M059J (cell line): ENCODE measurements around the gene TM6SF1. TPM values are rescaled to one million over a fixed set of nuclear protein-coding genes. Genes with fewer than 3 reads are reported as not detected.
"Not testable (repeated sequence)": the region's sequence is repeated elsewhere in the genome, so short reads cannot be mapped to it uniquely, and the experiment has no call there.

Experiments used
- DNase-seq: peaks from one replicate; pipeline ENCODE4 v3.0.0-alpha.2; 2012; ENCODE audit warnings: low read depth
- total RNA-seq: library from RNA; depleted of rRNA; stranded (reverse); fragments of >200 nt; shearing (Covaris generic); gene quantifications from 2 replicates; pipeline ENCODE4 v1.2.3, GENCODE V29; 2014

The TM6SF1 gene
- total RNA-seq, 1 experiment from 2014 or later, result 1.1 TPM

GRCh38 chr15:83115831-83116565, 8.6 kb downstream of the TM6SF1 start:
- DNase-seq, result no peak

- no peak for DNase-seq
Observed at GRCh38 chr15:83118291-83118827, 10.9 kb downstream of the TM6SF1 start.

DNA sequence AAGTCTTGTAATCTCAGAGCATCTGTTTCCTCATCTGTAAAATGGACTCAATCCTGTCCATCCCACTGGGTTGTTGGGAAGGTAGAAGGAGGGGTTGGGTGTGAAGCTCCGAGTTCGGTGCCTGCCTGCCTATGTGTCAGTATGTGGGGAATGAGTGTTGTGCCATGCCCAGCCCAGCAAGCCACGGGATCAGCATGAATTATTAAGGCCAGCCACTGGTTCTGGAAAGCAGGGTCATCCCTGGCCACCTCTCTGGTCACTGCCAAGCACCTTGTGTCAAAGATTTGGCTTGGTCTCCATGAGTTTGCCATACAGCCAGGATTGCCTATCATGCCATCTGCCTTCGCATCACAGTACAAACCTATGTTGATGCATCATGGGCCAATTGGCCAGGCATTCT, 11.5 kb downstream of the TM6SF1 start:
- DNase-seq, result no peak

DNA sequence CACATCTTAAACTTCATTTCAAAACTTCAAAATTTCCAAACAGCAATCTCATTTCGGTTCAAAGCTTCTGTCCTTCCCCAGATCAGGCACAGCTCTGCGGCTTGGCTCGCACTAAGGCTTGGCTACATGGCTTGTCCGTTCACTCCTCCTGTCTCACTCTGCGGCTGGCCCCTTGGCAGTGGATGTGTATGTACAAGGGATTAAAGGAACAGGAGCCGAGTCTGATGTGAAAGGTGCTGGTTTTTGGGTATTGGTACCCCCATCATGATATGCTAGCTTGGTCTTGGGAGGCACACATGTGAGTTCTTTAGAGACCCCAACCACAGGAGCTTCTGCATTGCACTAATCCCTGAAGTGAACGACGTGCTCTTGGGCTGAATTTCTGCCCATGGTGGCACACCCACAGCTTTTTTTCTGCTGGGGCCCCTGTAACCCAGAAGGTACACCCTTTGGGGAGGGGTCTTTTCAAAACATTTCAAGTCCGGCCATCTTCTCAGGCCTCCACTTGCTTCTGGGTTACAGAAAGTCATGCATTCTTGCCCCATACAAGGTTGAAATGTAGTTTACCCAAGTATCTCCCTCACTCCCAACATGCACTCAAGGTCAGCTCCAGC, 12.6 kb downstream of the TM6SF1 start:
- DNase-seq, result no peak

GRCh38 chr15:83123529-83123928, 16.1 kb downstream of the TM6SF1 start:
- no peak for DNase-seq

DNA sequence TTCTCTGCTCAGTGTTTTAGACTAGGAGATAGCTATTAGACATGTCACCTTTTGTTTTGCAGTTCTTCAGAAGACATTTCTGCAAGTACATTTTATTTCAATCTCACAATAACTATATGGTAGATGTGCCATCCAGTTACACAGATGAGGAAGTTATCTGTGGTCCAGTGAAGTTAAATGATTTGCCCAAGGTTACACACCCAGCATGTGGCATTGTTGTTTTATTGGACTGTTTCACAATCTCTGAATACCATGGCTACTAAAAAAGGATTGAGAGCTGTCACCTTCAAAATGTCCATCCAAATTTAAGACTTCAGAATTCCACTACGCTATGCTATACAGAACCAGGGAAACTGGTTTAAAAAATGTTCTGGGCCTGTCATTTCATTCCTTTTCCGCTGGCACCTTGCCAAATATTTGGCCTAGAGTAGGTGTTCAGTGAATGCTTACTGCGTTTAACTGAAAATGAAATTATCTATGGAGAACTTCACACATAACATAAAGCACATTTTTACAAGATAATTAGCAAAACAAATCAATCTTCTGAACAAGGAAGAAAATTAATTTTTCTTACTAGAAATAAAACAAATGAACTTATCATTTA, 20.2 kb downstream of the TM6SF1 start:
- DNase-seq, result no peak

DNA sequence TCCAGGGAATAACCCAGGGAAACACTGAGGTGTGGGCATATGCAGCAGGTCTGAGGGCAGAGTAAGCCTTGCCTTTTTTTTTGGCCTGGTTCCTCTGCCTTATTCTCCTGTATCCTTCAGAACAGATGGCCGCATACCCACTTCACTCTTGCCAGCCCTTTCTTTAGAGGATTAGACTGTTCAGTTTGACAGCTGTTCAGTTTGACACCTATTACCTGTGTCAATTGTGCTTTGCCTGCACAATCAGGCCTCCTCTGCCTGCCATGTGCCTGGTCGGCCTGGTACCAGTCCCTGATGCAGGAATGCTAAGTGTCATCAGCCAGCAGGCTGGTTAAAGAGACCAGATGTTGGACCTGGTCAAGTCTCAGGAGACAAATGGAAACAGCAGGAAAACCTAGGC, 22.3 kb downstream of the TM6SF1 start:
- DNase-seq, result no peak

GRCh38 chr15:83132861-83133523, 25.5 kb downstream of the TM6SF1 start:
- no peak for DNase-seq

- DNase-seq, result not testable (repeated sequence)
Observed at GRCh38 chr15:83142151-83142550, 34.7 kb downstream of the TM6SF1 start.

DNA sequence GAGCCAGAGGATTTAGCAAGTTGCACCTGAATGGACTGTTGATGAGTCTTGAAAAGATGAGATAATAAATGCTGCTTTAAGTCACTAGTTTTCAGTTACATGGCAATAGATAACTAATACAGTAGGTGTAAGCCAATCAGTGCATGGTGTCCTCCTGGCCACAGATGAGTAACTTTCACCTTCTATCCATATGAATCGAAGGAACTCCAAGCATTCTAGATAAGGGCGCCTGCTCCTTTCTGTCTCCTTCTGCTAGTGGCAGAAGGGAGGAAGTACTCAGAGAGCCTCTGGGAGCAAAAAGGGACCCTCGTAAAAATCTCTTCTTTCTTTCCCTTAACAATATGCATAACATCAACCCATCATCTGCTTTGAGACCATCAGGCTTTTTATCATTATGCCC, 37.3 kb downstream of the TM6SF1 start:
- DNase-seq, result no peak

- DNase-seq, result no peak
Observed at GRCh38 chr15:83153288-83153687, 45.8 kb downstream of the TM6SF1 start.

DNA sequence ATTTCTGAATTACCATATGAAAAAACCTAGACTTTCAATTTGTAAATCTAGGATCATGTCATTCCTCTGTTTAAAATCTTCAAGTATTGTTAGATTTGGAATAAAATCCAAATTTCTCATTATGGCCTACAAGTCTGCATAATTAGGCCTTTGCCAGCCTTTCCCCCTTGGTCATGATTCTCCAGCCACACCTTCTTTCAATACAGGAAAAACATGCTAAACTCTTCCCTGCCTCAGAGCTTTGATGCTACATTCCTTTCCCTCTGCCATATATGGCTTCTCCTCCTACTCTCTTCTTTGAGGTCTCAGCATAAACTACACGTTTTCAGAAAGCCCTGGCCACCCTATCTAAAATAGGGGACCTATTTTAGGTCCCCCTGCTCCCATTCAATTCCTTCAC, 48.5 kb downstream of the TM6SF1 start:
- DNase-seq, result no peak

DNA sequence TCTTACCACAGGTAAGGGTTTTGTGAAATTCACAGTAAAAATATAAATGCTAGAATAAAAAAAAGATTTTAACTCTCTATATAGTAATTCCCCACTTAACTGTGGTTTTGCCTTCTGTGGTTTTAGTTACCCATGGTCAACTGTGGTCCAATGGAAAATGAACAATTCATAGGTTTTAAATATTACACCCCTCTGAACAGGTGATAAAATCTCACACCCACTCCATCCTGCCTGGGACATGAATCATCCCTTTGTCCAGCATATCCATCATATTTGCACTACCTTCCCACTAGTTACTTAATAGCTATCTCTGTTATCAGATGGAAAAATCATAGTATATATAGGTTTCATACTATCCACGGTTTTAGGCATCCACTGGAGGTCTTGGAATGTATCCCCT, 50.9 kb downstream of the TM6SF1 start:
- DNase-seq, result no peak

- DNase-seq, result no peak
Observed at GRCh38 chr15:83160741-83161140, 53.3 kb downstream of the TM6SF1 start.

- no peak for DNase-seq
Observed at GRCh38 chr15:83163032-83163431, 55.6 kb downstream of the TM6SF1 start.

- no peak for DNase-seq
Observed at GRCh38 chr15:83164111-83164770, 56.8 kb downstream of the TM6SF1 start.

- peak; percentile 2 for DNase-seq
Observed at GRCh38 chr15:83164771-83165404, 57.4 kb downstream of the TM6SF1 start.

DNA sequence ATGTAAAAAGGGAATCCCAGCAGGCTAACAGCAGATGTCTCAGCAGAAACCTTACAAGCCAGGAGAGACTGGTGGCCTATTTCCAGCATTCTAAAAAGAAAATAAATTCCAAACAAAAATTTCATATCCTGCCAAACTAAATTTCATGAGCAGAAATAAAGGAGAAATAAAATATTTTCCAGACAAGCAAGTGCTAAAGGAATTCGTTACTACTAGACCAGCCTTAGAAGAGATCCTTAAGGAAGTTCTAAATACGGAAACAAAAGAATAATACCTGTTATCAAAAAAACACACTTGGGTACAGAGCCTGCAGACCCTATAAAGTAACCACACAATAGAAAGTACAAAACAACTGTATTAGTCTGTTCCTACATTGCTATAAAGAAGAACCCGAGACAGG, 58.8 kb downstream of the TM6SF1 start:
- no peak for DNase-seq

DNA sequence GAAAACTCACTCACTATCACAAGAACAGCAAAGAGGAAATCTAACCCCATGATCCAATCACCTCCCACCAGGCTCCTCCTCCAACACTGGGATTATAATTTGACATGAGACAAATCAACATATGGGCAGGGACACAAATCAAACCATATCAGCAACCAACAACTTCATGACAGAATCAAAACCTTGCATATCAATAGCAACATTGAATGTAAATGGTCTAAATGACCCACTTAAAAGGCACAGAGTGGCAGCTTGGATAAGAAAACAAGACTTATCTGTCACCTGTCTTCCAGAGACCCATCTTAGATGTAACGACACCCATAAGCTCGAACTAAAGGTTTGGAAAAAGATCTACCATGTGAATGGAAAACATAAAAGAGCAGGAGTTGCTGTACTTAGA, 59.4 kb downstream of the TM6SF1 start:
- no peak for DNase-seq

GRCh38 chr15:83169576-83169975, 62.1 kb downstream of the TM6SF1 start:
- not testable (repeated sequence) for DNase-seq

- peak; percentile 74 for DNase-seq
Observed at GRCh38 chr15:83170474-83171165, 63.2 kb downstream of the TM6SF1 start.
